ENCODE data around the gene LMCD1.

DNA sequence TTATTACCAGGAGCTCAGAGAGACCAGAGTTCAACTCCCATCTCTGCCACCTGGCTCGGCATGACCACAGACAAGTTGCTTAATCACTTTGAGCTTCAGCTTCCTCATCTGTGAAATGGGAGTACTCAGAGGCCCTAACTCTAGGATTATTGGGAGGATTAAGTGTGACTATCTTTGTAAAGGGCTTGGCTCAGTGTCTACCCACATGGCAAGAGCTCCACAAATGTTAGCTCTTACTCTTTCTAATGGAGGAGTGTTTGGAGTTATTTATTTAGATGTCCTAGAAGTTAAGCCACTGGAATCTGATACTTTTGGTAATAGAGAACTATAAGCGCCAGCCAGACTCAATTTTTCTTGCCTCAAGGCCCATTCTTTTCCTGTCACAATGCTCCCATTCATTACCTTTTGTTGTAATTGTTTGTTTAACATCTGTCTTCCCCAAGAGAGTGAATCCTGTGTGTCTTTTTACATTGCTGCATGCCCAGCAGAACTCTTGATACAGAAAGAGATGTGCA lies 12.3 kb upstream of the LMCD1 start:
- TF ChIP-seq CTCF (IDR thresholded peaks at IDR 0.05) (no peak), POLR2A (IDR thresholded peaks at IDR 0.05) (no peak)
